CD4-positive, alpha-beta T cell treated with Interleukin-10 for 1 hour (primary cell): Measurements from ENCODE around the gene VAT1L.

ENCODE experiments used
- DNase-seq: peaks from one replicate; pipeline ENCODE4 v3.0.0-alpha.2; 2020

The VAT1L gene

GRCh38 chr16:77836801-77837200, 48.4 kb downstream of the VAT1L start:
- no peak for DNase-seq

- no peak for DNase-seq
Observed at GRCh38 chr16:77838597-77839255, 50.4 kb downstream of the VAT1L start.

GRCh38 chr16:77840093-77840492, 51.7 kb downstream of the VAT1L start:
- no peak for DNase-seq

GRCh38 chr16:77840673-77841501, 52.5 kb downstream of the VAT1L start:
- no peak for DNase-seq

- no peak for DNase-seq
Observed at GRCh38 chr16:77841502-77841763, 53.1 kb downstream of the VAT1L start.

GRCh38 chr16:77842468-77842867, 54.1 kb downstream of the VAT1L start:
- DNase-seq: no peak

- no peak for DNase-seq
Observed at GRCh38 chr16:77843405-77843804, 55.0 kb downstream of the VAT1L start.

GRCh38 chr16:77844801-77845200, 56.4 kb downstream of the VAT1L start:
- no peak for DNase-seq

GRCh38 chr16:77849646-77850258, 61.4 kb downstream of the VAT1L start:
- no peak for DNase-seq

GRCh38 chr16:77850636-77851333, 62.4 kb downstream of the VAT1L start:
- no peak for DNase-seq

- no peak for DNase-seq
Observed at GRCh38 chr16:77853161-77853560, 64.8 kb downstream of the VAT1L start.

GRCh38 chr16:77856438-77857160, 68.2 kb downstream of the VAT1L start:
- DNase-seq: no peak

- DNase-seq: no peak
Observed at GRCh38 chr16:77858060-77858459, 69.7 kb downstream of the VAT1L start.

GRCh38 chr16:77859493-77860232, 71.3 kb downstream of the VAT1L start:
- no peak for DNase-seq

- DNase-seq: no peak
Observed at GRCh38 chr16:77860953-77861352, 72.6 kb downstream of the VAT1L start.

- DNase-seq: no peak
Observed at GRCh38 chr16:77863250-77863649, 74.9 kb downstream of the VAT1L start.

- DNase-seq: no peak
Observed at GRCh38 chr16:77866752-77867151, 78.4 kb downstream of the VAT1L start.

GRCh38 chr16:77868052-77868451, 79.7 kb downstream of the VAT1L start:
- DNase-seq: no peak

GRCh38 chr16:77868478-77868877, 80.1 kb downstream of the VAT1L start:
- no peak for DNase-seq

- no peak for DNase-seq
Observed at GRCh38 chr16:77869997-77870813, 81.8 kb downstream of the VAT1L start.

- DNase-seq: no peak
Observed at GRCh38 chr16:77871932-77872331, 83.6 kb downstream of the VAT1L start.
